ENCODE data around the gene GPR39. TPM values are rescaled to one million over a fixed set of nuclear protein-coding genes. Genes with fewer than 3 reads are reported as not detected.

Gene GPR39
- total RNA-seq, 4 donors from 2014 or later, result 0.76 to 1.3 (median 1.2) TPM

GRCh38 chr2:132638313-132639040, 221.9 kb downstream of the GPR39 start:
- Histone ChIP-seq H3K36me3 (no peaks in the 10 kb centered on the region), H3K9me3 (no peaks in the 10 kb centered on the region), H3K27me3 (no peaks in the 10 kb centered on the region), H3K4me1 (no peaks in the 10 kb centered on the region), H3K4me3 (no peak overlapping the region), H3K27ac (no peak overlapping the region)
- no peak for DNase-seq
- WGBS, 2 donors, result 74 to 79% methylated on average over 5 of the region's 5 CpGs
- TF ChIP-seq CTCF (IDR thresholded peaks at IDR 0.05) (no peak), POLR2A (IDR thresholded peaks at IDR 0.05) (no peak)
- intact Hi-C loops (cut with DNase I), result no loop called here

GRCh38 chr2:132640116-132640515, 223.5 kb downstream of the GPR39 start:
- Histone ChIP-seq H3K4me1 (no peaks in the 10 kb centered on the region), H3K27ac (no peak overlapping the region), H3K27me3 (no peaks in the 10 kb centered on the region), H3K36me3 (no peaks in the 10 kb centered on the region), H3K9me3 (no peaks in the 10 kb centered on the region), H3K4me3 (no peak overlapping the region)
- intact Hi-C loops (cut with DNase I), result no loop called here
- no peak for DNase-seq
- no peak for TF ChIP-seq POLR2A (IDR thresholded peaks at IDR 0.05)
- TF ChIP-seq CTCF (IDR thresholded peaks at IDR 0.05), result no peak

- no peaks in the 10 kb centered on the region for H3K4me1 ChIP-seq
- no peaks in the 10 kb centered on the region for H3K27me3 ChIP-seq
- H3K9me3 ChIP-seq, result no peaks in the 10 kb centered on the region
- H3K36me3 ChIP-seq, result no peaks in the 10 kb centered on the region
- H3K27ac ChIP-seq, result no peak overlapping the region
- intact Hi-C loops (cut with DNase I), result no loop called here
- no peak for DNase-seq
- H3K4me3 ChIP-seq, result no peak overlapping the region
- TF ChIP-seq POLR2A (IDR thresholded peaks at IDR 0.05) (no peak), CTCF (IDR thresholded peaks at IDR 0.05) (no peak)
Measured at GRCh38 chr2:132641819-132642218, 225.2 kb downstream of the GPR39 start.

GRCh38 chr2:132642415-132642814, 225.8 kb downstream of the GPR39 start:
- TF ChIP-seq POLR2A (IDR thresholded peaks at IDR 0.05) (no peak), CTCF (IDR thresholded peaks at IDR 0.05) (no peak)
- WGBS, 2 donors, result 70 to 84% methylated on average over 2 of the region's 2 CpGs
- no peaks in the 10 kb centered on the region for H3K36me3 ChIP-seq

GRCh38 chr2:132645176-132645575, 228.6 kb downstream of the GPR39 start:
- no peaks in the 10 kb centered on the region for H3K27me3 ChIP-seq
- intact Hi-C loops (cut with DNase I), result no loop called here
- no peaks in the 10 kb centered on the region for H3K9me3 ChIP-seq
- no peak for TF ChIP-seq POLR2A (IDR thresholded peaks at IDR 0.05)
- TF ChIP-seq CTCF (IDR thresholded peaks at IDR 0.05), result no peak
- no peak for DNase-seq
- H3K4me1 ChIP-seq, result no peaks in the 10 kb centered on the region
- H3K36me3 ChIP-seq, result no peaks in the 10 kb centered on the region
- no peak overlapping the region for H3K4me3 ChIP-seq
- H3K27ac ChIP-seq, result no peak overlapping the region
- WGBS, 2 donors, result 91 to 93% methylated on average over 14 to 24 of the region's 35 CpGs

More at GRCh38 chr2:132642415-132642814, 225.8 kb downstream of the GPR39 start:
- no peak overlapping the region for H3K4me3 ChIP-seq
- intact Hi-C loops (cut with DNase I), result no loop called here
- no peaks in the 10 kb centered on the region for H3K9me3 ChIP-seq
- DNase-seq, result no peak
- H3K27ac ChIP-seq, result no peak overlapping the region
- no peaks in the 10 kb centered on the region for H3K4me1 ChIP-seq
- no peaks in the 10 kb centered on the region for H3K27me3 ChIP-seq

All from esophagus squamous epithelium (tissue), 5 donors.